OCI-LY7 (cell line): ENCODE data around the gene RNGTT. TPM values are rescaled to one million over a fixed set of nuclear protein-coding genes. Genes with fewer than 3 reads are reported as not detected.

Experiments
- BruUV-seq: library from RNA; stranded (reverse); fragments of 400-500 nt; replicated peaks from 2 replicates; lab custom pipeline; 2021; lab: Mats Ljungman, UMichigan
- CTCF ChIA-PET: fragments of 300-600 bp; sonication (Branson Sonifier 250); formaldehyde crosslinking; loops from one replicate; lab custom pipeline; 2022; ENCODE audit warnings: antibody characterized with exemption; ENCODE audit not compliant: unreplicated experiment; lab: Charles Lee
- POLR2A ChIA-PET: fragments of 300-600 bp; sonication (Branson Sonifier 250); formaldehyde crosslinking; loops from one replicate; lab custom pipeline; 2022; ENCODE audit warnings: antibody characterized with exemption; lab: Charles Lee
- DNase-seq: peaks from one replicate; pipeline ENCODE4 v3.0.0-alpha.2; 2015; ENCODE audit warnings: low spot score
- H2AFZ ChIP-seq: fragments of 200-600 bp; sonication (generic), shearing (Covaris generic); 2 replicates; pipeline ENCODE4 v1.6.1; 2014; ENCODE audit warnings: mild to moderate bottlenecking, antibody characterized with exemption, low read length, moderate library complexity
- H3K27ac ChIP-seq: fragments of 200-600 bp; sonication (generic); 2 replicates; pipeline ENCODE4 v1.5.1; 2014; ENCODE audit warnings: mixed run types, low read depth, mild to moderate bottlenecking, moderate library complexity, low read length, inconsistent platforms; ENCODE audit not compliant: poor library complexity, severe bottlenecking
- H3K36me3 ChIP-seq: fragments of 200-600 bp; sonication (generic); 2 replicates; pipeline ENCODE4 v1.6.1; 2014; ENCODE audit warnings: mild to moderate bottlenecking, antibody characterized with exemption, low read length, moderate library complexity, mixed read lengths; ENCODE audit not compliant: insufficient read depth
- H3K4me1 ChIP-seq: fragments of 200-600 bp; sonication (generic); 2 replicates; pipeline ENCODE4 v1.5.1; 2014; ENCODE audit warnings: mild to moderate bottlenecking, low read length; ENCODE audit not compliant: insufficient read depth, poor library complexity, severe bottlenecking
- H3K4me2 ChIP-seq: fragments of 200-600 bp; sonication (generic); 2 replicates; pipeline ENCODE4 v1.6.1; 2014; ENCODE audit warnings: mild to moderate bottlenecking, low read length
- H3K4me3 ChIP-seq: fragments of 200-600 bp; sonication (generic); 2 replicates; pipeline ENCODE4 v1.5.1; 2014; ENCODE audit warnings: mild to moderate bottlenecking, low read depth, low read length; ENCODE audit not compliant: poor library complexity, severe bottlenecking
- H3K79me2 ChIP-seq: fragments of 200-600 bp; sonication (generic); 2 replicates; pipeline ENCODE4 v1.6.1; 2016; ENCODE audit warnings: low read depth, mild to moderate bottlenecking, low read length, moderate library complexity, mixed read lengths; ENCODE audit not compliant: insufficient read depth
- H3K9me2 ChIP-seq: fragments of 200-600 bp; sonication (generic); 2 replicates; pipeline ENCODE4 v1.6.1; 2016; ENCODE audit warnings: mild to moderate bottlenecking, low read length, mixed read lengths; ENCODE audit not compliant: insufficient read depth
- H3K9me3 ChIP-seq: fragments of 200-600 bp; sonication (generic); 2 replicates; pipeline ENCODE4 v1.6.1; 2014; ENCODE audit warnings: mild to moderate bottlenecking, mixed run types, low read length, mixed read lengths
- H4K20me1 ChIP-seq: fragments of 200-600 bp; sonication (generic); 2 replicates; pipeline ENCODE4 v1.6.1; 2014; ENCODE audit warnings: mild to moderate bottlenecking, antibody characterized with exemption, low read length, moderate library complexity, mixed read lengths; ENCODE audit not compliant: insufficient read depth
- EZH2phosphoT487 ChIP-seq: fragments of 200-600 bp; sonication (generic); IDR thresholded peaks from 2 replicates; pipeline ENCODE4 v1.6.1; 2018; ENCODE audit warnings: low read depth, borderline replicate concordance, mild to moderate bottlenecking, mixed run types, antibody characterized with exemption, low read length, moderate library complexity, mixed read lengths
- intact Hi-C: fragments of 100-400 bp; cut with micrococcal nuclease; formaldehyde crosslinking; loops from one replicate; pipeline ENCODE4 v1.10.0; 2022; ENCODE audit not compliant: unreplicated experiment
- total RNA-seq, 2 experiments: library from RNA; depleted of rRNA in 1 of 2; stranded (reverse); fragments of >200 nt in 1 of 2; shearing (Covaris generic) in 1 of 2; gene quantifications; 2 replicates each; pipeline ENCODE4 v1.2.3, GENCODE V29; 2014 to 2022
- TF ChIP-seq, protein P1 (sequence below): fragments of 200-600 bp; sonication (generic); conservative IDR thresholded peaks from 2 replicates; pipeline ENCODE4 v1.5.1; 2014; ENCODE audit warnings: mild to moderate bottlenecking, antibody characterized with exemption, low read length, moderate library complexity, mixed read lengths

Gene RNGTT
- total RNA-seq, 2 experiments from 2014 or later = 38.2 to 41.7 TPM

DNA sequence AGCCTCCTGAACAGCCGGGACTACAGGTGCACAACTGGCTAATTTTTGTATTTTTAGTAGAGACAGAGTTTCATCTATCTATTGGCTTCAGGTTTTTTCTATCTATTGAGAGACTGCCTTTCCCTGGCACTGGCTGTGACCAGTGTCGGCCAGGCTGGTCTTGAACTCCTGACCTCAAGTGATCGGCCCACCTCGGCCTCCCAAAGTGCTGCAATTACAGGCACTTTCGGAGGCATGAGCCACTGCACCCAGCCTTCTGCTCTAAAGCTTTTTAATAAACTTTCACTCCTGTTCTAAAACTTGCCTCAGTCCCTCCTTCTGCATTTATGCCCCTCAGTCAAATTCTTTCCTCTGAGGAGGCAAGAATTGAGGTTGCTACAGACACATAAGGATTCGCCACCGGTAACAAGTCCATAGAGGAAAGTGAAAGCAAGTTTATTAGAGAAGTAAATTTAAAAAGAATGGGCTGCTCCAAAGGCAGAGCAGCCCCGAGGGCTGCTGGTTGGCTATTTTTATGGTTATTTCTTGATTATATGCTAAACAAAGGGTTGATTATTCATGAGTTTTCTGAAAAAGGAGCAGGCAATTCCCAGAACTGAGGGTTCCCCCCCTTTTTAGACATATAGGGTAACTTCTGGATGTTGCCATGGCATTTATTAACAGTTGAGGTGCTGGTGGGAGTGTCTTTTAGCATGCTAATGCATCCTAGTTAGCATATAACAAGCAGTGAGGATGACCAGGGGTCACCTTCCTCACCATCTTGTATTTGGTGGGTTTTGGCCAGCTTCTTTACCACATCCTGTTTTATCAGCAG lies 44.8 kb upstream of the RNGTT start:
- no peaks in the 10 kb centered on the region for H3K36me3 ChIP-seq
- H3K4me3 ChIP-seq = no peak overlapping the region
- H3K4me1 ChIP-seq = no peaks in the 10 kb centered on the region
- H3K79me2 ChIP-seq = no peaks in the 10 kb centered on the region
- DNase-seq = no peak
- H4K20me1 ChIP-seq = no peaks in the 10 kb centered on the region
- no peak overlapping the region for H3K27ac ChIP-seq
- TF ChIP-seq, protein P1, sequence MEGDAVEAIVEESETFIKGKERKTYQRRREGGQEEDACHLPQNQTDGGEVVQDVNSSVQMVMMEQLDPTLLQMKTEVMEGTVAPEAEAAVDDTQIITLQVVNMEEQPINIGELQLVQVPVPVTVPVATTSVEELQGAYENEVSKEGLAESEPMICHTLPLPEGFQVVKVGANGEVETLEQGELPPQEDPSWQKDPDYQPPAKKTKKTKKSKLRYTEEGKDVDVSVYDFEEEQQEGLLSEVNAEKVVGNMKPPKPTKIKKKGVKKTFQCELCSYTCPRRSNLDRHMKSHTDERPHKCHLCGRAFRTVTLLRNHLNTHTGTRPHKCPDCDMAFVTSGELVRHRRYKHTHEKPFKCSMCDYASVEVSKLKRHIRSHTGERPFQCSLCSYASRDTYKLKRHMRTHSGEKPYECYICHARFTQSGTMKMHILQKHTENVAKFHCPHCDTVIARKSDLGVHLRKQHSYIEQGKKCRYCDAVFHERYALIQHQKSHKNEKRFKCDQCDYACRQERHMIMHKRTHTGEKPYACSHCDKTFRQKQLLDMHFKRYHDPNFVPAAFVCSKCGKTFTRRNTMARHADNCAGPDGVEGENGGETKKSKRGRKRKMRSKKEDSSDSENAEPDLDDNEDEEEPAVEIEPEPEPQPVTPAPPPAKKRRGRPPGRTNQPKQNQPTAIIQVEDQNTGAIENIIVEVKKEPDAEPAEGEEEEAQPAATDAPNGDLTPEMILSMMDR = no peak
- no peak for TF ChIP-seq EZH2phosphoT487
- no TSS peak for BruUV-seq
- intact Hi-C loops = no loop called here
- CTCF ChIA-PET = no interaction called here
- H2AFZ ChIP-seq = peak overlapping the region; percentile 48; the same call in 1 of the 2 replicates
- H3K4me2 ChIP-seq = peak overlapping the region; percentile 35; the same call in 1 of the 2 replicates
- H3K9me2 ChIP-seq = no peaks in the 10 kb centered on the region
- no peaks in the 10 kb centered on the region for H3K9me3 ChIP-seq
- POLR2A ChIA-PET = no interaction called here

DNA sequence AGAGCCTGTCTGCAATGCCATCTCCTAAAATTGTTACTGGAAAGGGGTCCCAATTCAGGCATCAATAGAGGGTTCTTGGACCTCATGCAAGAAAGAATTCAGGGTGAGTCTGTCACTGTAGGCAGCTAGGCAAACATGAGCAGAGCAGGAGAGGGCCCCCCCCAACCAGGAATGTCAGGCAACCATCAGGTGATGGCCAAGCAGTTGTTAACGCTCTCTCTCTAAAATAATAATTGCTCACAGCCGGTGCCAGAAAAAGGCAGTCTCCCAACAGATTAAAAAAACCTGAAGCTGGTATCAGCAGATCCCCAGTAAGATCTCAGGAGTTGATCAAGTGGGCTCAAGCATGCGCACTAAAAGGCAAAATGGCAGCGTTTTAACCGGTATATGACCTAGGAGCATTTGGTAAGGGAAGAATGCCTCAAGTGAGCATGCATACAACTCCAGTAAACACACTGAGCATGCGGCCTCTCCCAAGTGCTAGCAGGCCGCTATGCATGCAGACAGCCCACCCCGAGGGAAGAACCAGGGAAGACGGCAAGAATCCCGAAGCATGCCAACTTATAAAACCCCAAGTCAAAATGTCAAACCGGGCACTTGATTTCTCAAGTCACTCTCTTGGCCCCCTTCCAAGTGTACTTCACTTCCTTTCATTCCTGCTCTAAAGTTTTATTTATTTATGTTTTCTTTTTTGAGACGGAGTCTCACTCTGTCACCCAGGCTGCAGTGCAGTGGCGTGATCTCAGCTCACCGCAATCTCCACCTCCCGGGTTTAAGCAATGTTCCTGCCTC lies 44.0 kb upstream of the RNGTT start:
- no peaks in the 10 kb centered on the region for H3K9me2 ChIP-seq
- H3K4me1 ChIP-seq = no peaks in the 10 kb centered on the region
- H3K9me3 ChIP-seq = no peaks in the 10 kb centered on the region
- peak overlapping the region; percentile 48; the same call in 1 of the 2 replicates for H2AFZ ChIP-seq
- DNase-seq = no peak
- no peaks in the 10 kb centered on the region for H3K36me3 ChIP-seq
- intact Hi-C loops = no loop called here
- ChIA-PET CTCF (no interaction called here), POLR2A (no interaction called here)
- no peaks in the 10 kb centered on the region for H4K20me1 ChIP-seq
- no peaks in the 10 kb centered on the region for H3K79me2 ChIP-seq
- H3K4me3 ChIP-seq = no peak overlapping the region
- BruUV-seq = no TSS peak
- H3K4me2 ChIP-seq = no peak overlapping the region
- no peak for TF ChIP-seq EZH2phosphoT487
- TF ChIP-seq, protein P1 = no peak
- H3K27ac ChIP-seq = no peak overlapping the region
